ENCODE measurements around the gene KIF1A.

DNA sequence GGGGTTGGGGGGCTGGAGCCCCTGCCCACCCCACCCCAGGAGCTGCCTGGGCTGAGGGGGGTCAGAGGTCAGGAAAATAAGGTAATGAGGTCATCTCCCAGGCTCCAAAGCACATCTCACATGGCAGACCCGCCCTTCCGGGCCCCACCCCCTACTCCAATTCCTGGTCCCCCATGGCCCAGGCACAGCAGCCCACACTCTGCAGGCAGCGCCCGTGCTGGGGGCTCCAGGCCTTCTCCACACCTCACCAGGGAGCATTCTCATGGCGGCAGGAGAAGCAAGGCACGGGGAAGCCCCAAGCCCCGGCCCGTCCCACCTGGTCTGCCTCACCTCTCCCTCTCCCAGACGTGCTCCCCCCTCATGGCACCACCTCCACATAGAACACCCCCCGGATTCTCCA lies 84.5 kb downstream of the KIF1A start:
- TF ChIP-seq, protein P1, sequence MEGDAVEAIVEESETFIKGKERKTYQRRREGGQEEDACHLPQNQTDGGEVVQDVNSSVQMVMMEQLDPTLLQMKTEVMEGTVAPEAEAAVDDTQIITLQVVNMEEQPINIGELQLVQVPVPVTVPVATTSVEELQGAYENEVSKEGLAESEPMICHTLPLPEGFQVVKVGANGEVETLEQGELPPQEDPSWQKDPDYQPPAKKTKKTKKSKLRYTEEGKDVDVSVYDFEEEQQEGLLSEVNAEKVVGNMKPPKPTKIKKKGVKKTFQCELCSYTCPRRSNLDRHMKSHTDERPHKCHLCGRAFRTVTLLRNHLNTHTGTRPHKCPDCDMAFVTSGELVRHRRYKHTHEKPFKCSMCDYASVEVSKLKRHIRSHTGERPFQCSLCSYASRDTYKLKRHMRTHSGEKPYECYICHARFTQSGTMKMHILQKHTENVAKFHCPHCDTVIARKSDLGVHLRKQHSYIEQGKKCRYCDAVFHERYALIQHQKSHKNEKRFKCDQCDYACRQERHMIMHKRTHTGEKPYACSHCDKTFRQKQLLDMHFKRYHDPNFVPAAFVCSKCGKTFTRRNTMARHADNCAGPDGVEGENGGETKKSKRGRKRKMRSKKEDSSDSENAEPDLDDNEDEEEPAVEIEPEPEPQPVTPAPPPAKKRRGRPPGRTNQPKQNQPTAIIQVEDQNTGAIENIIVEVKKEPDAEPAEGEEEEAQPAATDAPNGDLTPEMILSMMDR (IDR thresholded peaks at IDR 0.05; ENCODE audit: low read length): no peak
- TF ChIP-seq EZH2 (IDR thresholded peaks at IDR 0.05; ENCODE audit: borderline replicate concordance, low read length): no peak

Data from OCI-LY1 (cell line).